ENCODE measurements around the gene JAKMIP2. TPM values are rescaled to one million over a fixed set of nuclear protein-coding genes. Genes with fewer than 3 reads are reported as not detected.

JAKMIP2 gene
- total RNA-seq, 1 experiment from 2014 or later: 10.9 TPM

DNA sequence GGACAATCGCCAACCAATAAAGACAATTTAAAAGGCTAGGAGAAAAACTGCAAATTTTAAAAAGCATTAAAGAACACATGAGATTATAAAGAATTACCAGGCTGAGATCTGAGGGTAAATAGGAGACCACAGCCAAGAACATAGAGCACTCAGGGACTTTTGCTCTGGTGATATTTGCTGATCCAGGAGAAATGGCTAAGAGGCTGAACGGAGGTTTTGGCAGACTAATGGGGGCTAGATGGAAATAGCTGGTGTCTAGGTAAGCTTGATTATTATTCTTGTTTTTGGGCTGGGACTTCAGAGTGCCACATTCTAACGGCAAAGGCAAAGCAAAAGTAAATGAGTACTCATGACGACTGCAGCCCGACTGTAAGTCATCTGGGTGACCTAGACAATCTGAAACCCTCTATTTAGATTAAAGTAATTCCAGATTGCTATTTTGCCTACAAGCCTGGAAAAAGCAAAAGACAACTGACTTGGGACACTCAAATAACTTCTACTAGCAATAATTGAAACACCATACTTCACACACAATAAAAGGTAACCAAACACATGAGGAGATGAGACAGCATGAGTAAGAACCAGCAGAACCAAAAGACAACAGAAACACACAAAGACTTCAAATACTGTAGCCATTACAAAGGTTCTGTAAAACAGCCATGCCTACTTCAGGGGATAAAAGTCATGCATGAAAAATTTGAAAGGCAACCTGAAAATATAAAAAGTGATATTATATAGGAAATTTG, 68.8 kb downstream of the JAKMIP2 start:
- Mint-ChIP-seq H3K27me3 (ENCODE audit: low read depth) (no peaks in the 10 kb centered on the region), H3K4me3 (no peak overlapping the region), H3K9me3 (no peaks in the 10 kb centered on the region), H3K27ac (peak overlapping the region; percentile 0; the same call in 1 of the 2 replicates), H3K36me3 (no peaks in the 10 kb centered on the region), H3K4me1 (peaks cover 10% of the 10 kb centered on the region)
- ChIA-PET POLR2A (no interaction called here), CTCF (no interaction called here)
- ATAC-seq (no peak), DNase-seq (ENCODE audit: low spot score) (no peak)
- no peak for TF ChIP-seq MYBL2 (CRISPR knock-in tag; IDR thresholded peaks at IDR 0.05)
- TF ChIP-seq GTF2I (CRISPR knock-in tag; conservative IDR thresholded peaks at IDR 0.05): no peak
- no peak for TF ChIP-seq CTCF (IDR thresholded peaks at IDR 0.05)
- TF ChIP-seq RORB (CRISPR knock-in tag; IDR thresholded peaks at IDR 0.05): no peak
- TF ChIP-seq ZNF219 (CRISPR knock-in tag; IDR thresholded peaks at IDR 0.05; ENCODE audit: borderline replicate concordance): no peak
- TF ChIP-seq JUN (CRISPR knock-in tag; IDR thresholded peaks at IDR 0.05): no peak

DNA sequence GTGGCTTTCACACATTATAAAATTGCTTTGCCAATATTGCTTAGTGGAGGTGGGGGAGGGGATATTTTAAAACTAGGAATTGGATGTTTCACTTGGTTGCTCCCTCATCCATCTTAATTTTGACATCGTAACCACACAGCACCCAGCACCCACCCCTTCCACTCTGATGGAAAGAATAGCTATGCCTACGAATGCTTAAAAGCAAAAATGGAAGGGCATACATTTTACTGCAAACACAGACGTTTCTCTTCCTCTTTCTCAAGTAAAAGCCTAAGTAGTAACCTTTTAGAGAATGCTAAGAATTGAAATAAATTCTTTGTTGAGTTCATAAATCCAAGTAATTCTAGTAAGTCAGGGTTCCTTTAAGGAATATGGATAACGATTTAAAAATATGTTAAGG, 69.9 kb downstream of the JAKMIP2 start:
- TF ChIP-seq ETV6 (CRISPR knock-in tag; IDR thresholded peaks at IDR 0.05): no peak
- TF ChIP-seq SP1 (CRISPR knock-in tag; conservative IDR thresholded peaks at IDR 0.05): no peak
- TF ChIP-seq PREB (CRISPR knock-in tag; IDR thresholded peaks at IDR 0.05; ENCODE audit: borderline replicate concordance): no peak
- no peak for TF ChIP-seq NFATC4 (CRISPR knock-in tag; IDR thresholded peaks at IDR 0.05)
- no peak for TF ChIP-seq ZNF423 (CRISPR knock-in tag; IDR thresholded peaks at IDR 0.05)
- no peak for TF ChIP-seq PRRX2 (CRISPR knock-in tag; IDR thresholded peaks at IDR 0.05)
- no peak for TF ChIP-seq MYBL2 (CRISPR knock-in tag; IDR thresholded peaks at IDR 0.05)
- no peak overlapping the region for H3K27ac Mint-ChIP-seq
- ATAC-seq (no peak), DNase-seq (ENCODE audit: low spot score) (no peak)
- POLR2A ChIA-PET: no interaction called here
- H3K4me1 Mint-ChIP-seq: peaks cover 17% of the 10 kb centered on the region
- no peak overlapping the region for H3K4me3 Mint-ChIP-seq
- no peaks in the 10 kb centered on the region for H3K27me3 Mint-ChIP-seq (ENCODE audit: low read depth)
- no peaks in the 10 kb centered on the region for H3K36me3 Mint-ChIP-seq
- CTCF ChIA-PET: no interaction called here
- no peaks in the 10 kb centered on the region for H3K9me3 Mint-ChIP-seq

DNA sequence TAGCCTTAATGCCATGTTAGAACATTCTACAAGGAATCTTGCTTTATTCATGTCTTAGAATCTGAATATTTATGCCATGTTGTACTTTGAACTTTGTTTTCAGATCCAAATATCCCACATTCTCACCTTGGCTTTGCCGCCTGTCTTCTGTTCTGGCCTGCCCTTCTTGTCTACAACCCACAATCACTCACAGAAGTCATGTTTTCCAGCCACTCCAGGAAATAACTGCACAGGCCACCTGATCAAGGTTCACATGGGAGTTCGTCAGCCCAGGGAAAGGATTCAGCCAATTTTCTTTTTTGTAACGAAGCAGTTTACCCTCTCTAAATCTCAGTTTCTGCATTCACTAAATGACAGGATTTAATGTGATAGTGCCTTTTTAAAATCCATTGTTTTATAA, 70.5 kb downstream of the JAKMIP2 start:
- H3K9me3 Mint-ChIP-seq: no peaks in the 10 kb centered on the region

More for the DNA sequence above, 70.5 kb downstream of the JAKMIP2 start:
- DNase-seq (ENCODE audit: low spot score) (no peak), ATAC-seq (no peak)
- Mint-ChIP-seq H3K4me1 (peaks cover 17% of the 10 kb centered on the region), H3K36me3 (no peaks in the 10 kb centered on the region), H3K4me3 (no peak overlapping the region), H3K27ac (peak overlapping the region; percentile 19; the same call in 1 of the 2 replicates), H3K27me3 (ENCODE audit: low read depth) (no peaks in the 10 kb centered on the region)
- TF ChIP-seq CTCF (IDR thresholded peaks at IDR 0.05): no peak
- ChIA-PET CTCF (no interaction called here), POLR2A (no interaction called here)
